ENCODE measurements around the gene SLC12A1. TPM values are rescaled to one million over a fixed set of nuclear protein-coding genes. Genes with fewer than 3 reads are reported as not detected.

The SLC12A1 gene
- polyA plus RNA-seq, 3 donors: not detected

DNA sequence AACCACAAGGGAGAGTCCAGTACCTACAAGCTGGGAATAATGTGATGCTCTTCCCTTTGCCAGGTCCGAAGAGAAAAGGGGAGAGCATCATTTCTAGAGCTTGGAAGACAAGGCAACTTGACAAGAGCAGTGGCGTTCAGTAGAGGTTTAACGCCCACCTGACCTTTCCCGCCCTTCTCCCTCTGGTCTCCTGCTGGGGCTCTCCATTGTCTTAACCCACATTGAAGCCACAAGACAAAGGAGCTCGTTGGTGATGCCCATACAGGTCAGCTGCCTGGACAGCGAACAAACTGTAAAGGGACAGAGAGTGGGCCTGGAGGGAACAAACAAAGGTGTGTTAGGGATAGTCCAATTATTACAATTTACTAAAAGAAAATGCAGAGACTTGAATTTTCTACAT lies 112.0 kb downstream of the SLC12A1 start:
- Histone ChIP-seq H3K4me3 (replicated peaks in 1 of 3; ENCODE audit: low read depth in 2 of 3, low read length in 3 of 3) (no peak overlapping the region), H3K27me3 (ENCODE audit: control insufficient read depth in 2 of 2, insufficient read depth in 2 of 2, low read length in 2 of 2) (no peaks in the 10 kb centered on the region), H3K27ac (ENCODE audit: low read depth in 1 of 2, low read length in 2 of 2) (no peak overlapping the region), H3K4me1 (ENCODE audit: control insufficient read depth in 1 of 2, insufficient read depth in 2 of 2, low read length in 2 of 2) (peaks cover 9 to 12% of the 10 kb centered on the region in 2 donors), H3K9ac (ENCODE audit: insufficient read depth, low read length, poor library complexity, severe bottlenecking) (no peak overlapping the region), H4K20me1 (ENCODE audit: insufficient read depth, low read length) (no peaks in the 10 kb centered on the region), H2AFZ (ENCODE audit: insufficient read depth, low read depth, low read length, poor library complexity, severe bottlenecking) (no peak overlapping the region), H3K36me3 (replicated peaks in 1 of 2; ENCODE audit: control insufficient read depth in 1 of 2, insufficient read depth in 2 of 2, low read length in 2 of 2) (no peaks in the 10 kb centered on the region), H3K79me2 (ENCODE audit: insufficient read depth, low read length) (no peaks in the 10 kb centered on the region), H3K9me3 (replicated peaks in 1 of 2; ENCODE audit: control insufficient read depth in 1 of 2, insufficient read depth in 1 of 2, low read length in 2 of 2) (no peaks in the 10 kb centered on the region), H3K4me2 (replicated peaks; ENCODE audit: extremely low read depth, low read length, poor library complexity, severe bottlenecking) (no peak overlapping the region)
- H3K9me3 Mint-ChIP-seq: peaks cover 0 to 6% (median 2%) of the 10 kb centered on the region in 7 donors
- TF ChIP-seq, protein P1, sequence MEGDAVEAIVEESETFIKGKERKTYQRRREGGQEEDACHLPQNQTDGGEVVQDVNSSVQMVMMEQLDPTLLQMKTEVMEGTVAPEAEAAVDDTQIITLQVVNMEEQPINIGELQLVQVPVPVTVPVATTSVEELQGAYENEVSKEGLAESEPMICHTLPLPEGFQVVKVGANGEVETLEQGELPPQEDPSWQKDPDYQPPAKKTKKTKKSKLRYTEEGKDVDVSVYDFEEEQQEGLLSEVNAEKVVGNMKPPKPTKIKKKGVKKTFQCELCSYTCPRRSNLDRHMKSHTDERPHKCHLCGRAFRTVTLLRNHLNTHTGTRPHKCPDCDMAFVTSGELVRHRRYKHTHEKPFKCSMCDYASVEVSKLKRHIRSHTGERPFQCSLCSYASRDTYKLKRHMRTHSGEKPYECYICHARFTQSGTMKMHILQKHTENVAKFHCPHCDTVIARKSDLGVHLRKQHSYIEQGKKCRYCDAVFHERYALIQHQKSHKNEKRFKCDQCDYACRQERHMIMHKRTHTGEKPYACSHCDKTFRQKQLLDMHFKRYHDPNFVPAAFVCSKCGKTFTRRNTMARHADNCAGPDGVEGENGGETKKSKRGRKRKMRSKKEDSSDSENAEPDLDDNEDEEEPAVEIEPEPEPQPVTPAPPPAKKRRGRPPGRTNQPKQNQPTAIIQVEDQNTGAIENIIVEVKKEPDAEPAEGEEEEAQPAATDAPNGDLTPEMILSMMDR (IDR thresholded peaks at IDR 0.05): no peak
- H3K4me3 Mint-ChIP-seq: no peak overlapping the region
- intact Hi-C loops (cut with micrococcal nuclease): no loop called here
- H3K4me1 Mint-ChIP-seq: peaks cover 21% of the 10 kb centered on the region
- no peaks in the 10 kb centered on the region for H3K36me3 Mint-ChIP-seq
- WGBS (ENCODE audit: insufficient coverage): 93% methylated on average over 2 of the region's 6 CpGs
- no peak overlapping the region for H3K27ac Mint-ChIP-seq
- no peak for DNase-seq
- H3K27me3 Mint-ChIP-seq (ENCODE audit: low read depth in 3 of 3): peaks cover 1 to 6% (median 2%) of the 10 kb centered on the region in 3 donors

DNA sequence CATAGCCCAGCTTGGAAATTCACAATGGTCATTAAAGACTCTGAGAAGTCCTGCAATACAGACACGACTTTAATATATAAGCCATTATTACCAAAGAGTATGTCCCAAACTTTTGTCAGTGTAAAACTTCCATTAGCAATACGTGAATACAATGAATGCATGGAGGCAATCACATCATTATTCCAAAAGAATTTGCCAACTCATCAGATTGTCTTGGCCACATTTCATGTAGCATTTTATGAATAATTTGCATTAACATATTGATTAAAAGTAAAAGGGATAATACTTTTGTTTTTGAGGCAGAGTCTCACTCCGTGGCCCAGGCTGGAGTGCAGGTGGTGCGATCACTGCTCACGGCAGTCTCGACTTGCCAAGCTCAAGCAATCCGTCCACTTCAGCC lies 117.2 kb downstream of the SLC12A1 start:
- intact Hi-C loops (cut with micrococcal nuclease): no loop called here
- Mint-ChIP-seq H3K36me3 (peaks cover 0 to 2% of the 10 kb centered on the region in 2 donors), H3K27ac (no peak overlapping the region), H3K27me3 (ENCODE audit: low read depth in 3 of 3) (peaks cover 0 to 2% (median 1%) of the 10 kb centered on the region in 3 donors), H3K4me3 (no peak overlapping the region), H3K4me1 (peaks cover 11% of the 10 kb centered on the region), H3K9me3 (peaks cover 0 to 2% (median 0%) of the 10 kb centered on the region in 7 donors)
- H3K4me1 ChIP-seq (ENCODE audit: control insufficient read depth in 1 of 2, insufficient read depth in 2 of 2, low read length in 2 of 2): peaks cover 0 to 2% of the 10 kb centered on the region in 2 donors
- H3K9ac ChIP-seq (ENCODE audit: insufficient read depth, low read length, poor library complexity, severe bottlenecking): no peak overlapping the region
- no peak overlapping the region for H3K4me3 ChIP-seq (replicated peaks in 1 of 3; ENCODE audit: low read depth in 2 of 3, low read length in 3 of 3)
- no peaks in the 10 kb centered on the region for H3K79me2 ChIP-seq (ENCODE audit: insufficient read depth, low read length)
- no peak overlapping the region for H3K27ac ChIP-seq (ENCODE audit: low read depth in 1 of 2, low read length in 2 of 2)
- H3K9me3 ChIP-seq (replicated peaks in 1 of 2; ENCODE audit: control insufficient read depth in 1 of 2, insufficient read depth in 1 of 2, low read length in 2 of 2): no peaks in the 10 kb centered on the region
- no peak overlapping the region for H3K4me2 ChIP-seq (replicated peaks; ENCODE audit: extremely low read depth, low read length, poor library complexity, severe bottlenecking)
- no peaks in the 10 kb centered on the region for H4K20me1 ChIP-seq (ENCODE audit: insufficient read depth, low read length)
- H2AFZ ChIP-seq (ENCODE audit: insufficient read depth, low read depth, low read length, poor library complexity, severe bottlenecking): no peak overlapping the region
- WGBS (ENCODE audit: insufficient coverage): 97% methylated on average over 5 of the region's 7 CpGs
- no peak for DNase-seq
- H3K27me3 ChIP-seq (ENCODE audit: control insufficient read depth in 2 of 2, insufficient read depth in 2 of 2, low read length in 2 of 2): no peaks in the 10 kb centered on the region
- no peaks in the 10 kb centered on the region for H3K36me3 ChIP-seq (replicated peaks in 1 of 2; ENCODE audit: control insufficient read depth in 1 of 2, insufficient read depth in 2 of 2, low read length in 2 of 2)
- TF ChIP-seq, protein P1 (IDR thresholded peaks at IDR 0.05): no peak

All from CD14-positive monocyte (primary cell).